Astrocyte (in vitro differentiated cells and primary cell): ENCODE data around the gene FEZ2.

Experiments
- CTCF ChIP-seq: IDR thresholded peaks from 2 replicates; pipeline ENCODE4 v1.5.1; 2011; ENCODE audit warnings: low read depth, mild to moderate bottlenecking, inconsistent platforms, low read length, moderate library complexity; ENCODE audit not compliant: insufficient read depth
- EZH2 ChIP-seq: IDR thresholded peaks from 2 replicates; pipeline ENCODE4 v1.6.1; 2012; ENCODE audit warnings: mild to moderate bottlenecking, low read length, inconsistent platforms; ENCODE audit not compliant: insufficient read depth

GRCh38 chr2:36597003-36597531, 901 bp downstream of the FEZ2 start:
- TF ChIP-seq CTCF, result no peak
- no peak for TF ChIP-seq EZH2
